Fibroblast of lung (primary cell): Measurements from ENCODE around the gene UTP11. TPM values are rescaled to one million over a fixed set of nuclear protein-coding genes. Genes with fewer than 3 reads are reported as not detected.

ENCODE experiments used
- DNase-seq, 2 donors: peaks; one replicate each; pipeline versions ENCODE4 v3.0.0 to v3.0.0-alpha.2; 2010; ENCODE audit warnings: low read depth in 2 of 2
- H2AFZ ChIP-seq: 2 replicates; pipeline ENCODE4 v1.5.1; 2012; ENCODE audit warnings: low read length, control low read depth, inconsistent platforms
- H3K27ac ChIP-seq: 2 replicates; pipeline ENCODE4 v1.5.1; 2011; ENCODE audit warnings: low read length, control low read depth; ENCODE audit not compliant: insufficient read depth
- H3K27me3 ChIP-seq: 2 replicates; pipeline ENCODE4 v1.5.1; 2011; ENCODE audit warnings: mild to moderate bottlenecking, low read length; ENCODE audit not compliant: control insufficient read depth, insufficient read depth
- H3K36me3 ChIP-seq: 2 replicates; pipeline ENCODE4 v1.5.1; 2011; ENCODE audit warnings: low read length; ENCODE audit not compliant: control insufficient read depth, insufficient read depth
- H3K4me1 ChIP-seq: 2 replicates; pipeline ENCODE4 v1.5.1; 2011; ENCODE audit warnings: low read length; ENCODE audit not compliant: control insufficient read depth, insufficient read depth; ENCODE audit errors: extremely low read depth
- H3K4me2 ChIP-seq: 2 replicates; pipeline ENCODE4 v1.5.1; 2011; ENCODE audit warnings: low read length, control low read depth; ENCODE audit not compliant: insufficient read depth; ENCODE audit errors: extremely low read depth
- H3K4me3 ChIP-seq, 4 experiments: fragments of 200-600 bp in 1 of 4; sonication (generic) in 1 of 4; replicated peaks in 1 of 4; 2 replicates each; pipeline ENCODE4 v1.5.1; 2011 to 2016; ENCODE audit warnings: low read length in 4 of 4, low read depth in 3 of 4, mild to moderate bottlenecking in 3 of 4, control low read depth in 2 of 4, inconsistent platforms in 1 of 4, mixed read lengths in 1 of 4; ENCODE audit not compliant: insufficient read depth in 1 of 4; ENCODE audit errors: control extremely low read depth in 1 of 4
- H3K79me2 ChIP-seq: 2 replicates; pipeline ENCODE4 v1.5.1; 2012; ENCODE audit warnings: mild to moderate bottlenecking, low read length, inconsistent platforms; ENCODE audit not compliant: control insufficient read depth, insufficient read depth
- H3K9ac ChIP-seq: 2 replicates; pipeline ENCODE4 v1.5.1; 2011; ENCODE audit warnings: mild to moderate bottlenecking, low read length, control low read depth; ENCODE audit not compliant: insufficient read depth
- H3K9me3 ChIP-seq: 2 replicates; pipeline ENCODE4 v1.5.1; 2012; ENCODE audit warnings: low read depth, low read length; ENCODE audit not compliant: control insufficient read depth, insufficient read depth
- H4K20me1 ChIP-seq: 2 replicates; pipeline ENCODE4 v1.5.1; 2011; ENCODE audit warnings: low read length; ENCODE audit not compliant: control insufficient read depth, insufficient read depth; ENCODE audit errors: extremely low read depth
- CTCF ChIP-seq, 2 donors: IDR thresholded peaks in 1 of 2; conservative IDR thresholded peaks in 1 of 2; 1 replicate in 1 of 2; 2 replicates in 1 of 2; pipeline ENCODE4 v1.5.1; 2011 to 2012; ENCODE audit warnings: low read length in 2 of 2, control low read depth in 1 of 2, inconsistent platforms in 1 of 2, low read depth in 1 of 2, mild to moderate bottlenecking in 1 of 2
- EZH2 ChIP-seq: IDR thresholded peaks from 2 replicates; pipeline ENCODE4 v1.5.1; 2012; ENCODE audit warnings: low read length, control low read depth, mild to moderate bottlenecking; ENCODE audit errors: missing control alignments
- polyA plus RNA-seq, 2 donors: library from polyadenylated mRNA; depleted of rRNA in 1 of 2; stranded (reverse) in 1 of 2; unstranded in 1 of 2; fragments of >200 nt; gene quantifications; 2 replicates each; pipeline ENCODE4 v1.2.1, GENCODE V29; 2011 to 2012; ENCODE audit warnings: missing spikeins in 1 of 2
- total RNA-seq: library from RNA; depleted of rRNA; stranded (reverse); fragments of >200 nt; gene quantifications from 2 replicates; pipeline ENCODE4 v1.2.1, GENCODE V29; 2014

Gene UTP11
- total and polyA plus RNA-seq, 2 donors (not counting 1 experiment from before 2014, with no cell fraction given) = 34.8 to 56.5 TPM

GRCh38 chr1:38046333-38046883 is 33.9 kb downstream of the UTP11 start, which contains the start of gene POU3F1:
Gene POU3F1 (minus strand): TSS chr1:38046793. CDS start chr1:38046743, 50 bp downstream.
- Histone ChIP-seq H3K36me3 (no peaks in the 10 kb centered on the region), H3K4me2 (peak within 1 kb of the TSS; percentile 78), H3K79me2 (no peaks in the 10 kb centered on the region), H2AFZ (no peak within 1 kb of the TSS), H3K9ac (no peak within 1 kb of the TSS), H3K27ac (no peak within 1 kb of the TSS), H4K20me1 (no peaks in the 10 kb centered on the region), H3K9me3 (no peaks in the 10 kb centered on the region), H3K27me3 (peaks cover 64% of the 10 kb centered on the region), H3K4me1 (peaks cover 3% of the 10 kb centered on the region), H3K4me3 (peak within 1 kb of the TSS; percentile 19 to 59 (median 34))
- no peak for DNase-seq
- TF ChIP-seq EZH2 (no peak), CTCF (conservative IDR thresholded peaks at IDR 0.05 in 1 of 2, IDR thresholded peaks at IDR 0.05 in 1 of 2; ENCODE audit: low read depth in 1 of 2, low read length in 2 of 2) (no peak)

- H3K27me3 ChIP-seq = peaks cover 68% of the 10 kb centered on the region
- H3K9ac ChIP-seq = no peak overlapping the region
- peak overlapping the region in 3 of 4 experiments; percentile 23 to 59 (median 45) for H3K4me3 ChIP-seq
- peak; percentile 62 to 85 for DNase-seq
- H4K20me1 ChIP-seq = no peaks in the 10 kb centered on the region
- peaks cover 3% of the 10 kb centered on the region for H3K4me1 ChIP-seq
- H3K36me3 ChIP-seq = no peaks in the 10 kb centered on the region
- no peaks in the 10 kb centered on the region for H3K9me3 ChIP-seq
- H3K4me2 ChIP-seq = peak overlapping the region; percentile 78
- TF ChIP-seq CTCF (conservative IDR thresholded peaks at IDR 0.05 in 1 of 2, IDR thresholded peaks at IDR 0.05 in 1 of 2; ENCODE audit: low read depth in 1 of 2, low read length in 2 of 2) = no peak
- TF ChIP-seq EZH2 = no peak
- no peak overlapping the region for H2AFZ ChIP-seq
- no peak overlapping the region for H3K27ac ChIP-seq
- H3K79me2 ChIP-seq = no peaks in the 10 kb centered on the region
Measured at GRCh38 chr1:38046884-38047602, 34.5 kb downstream of the UTP11 start.

DNA sequence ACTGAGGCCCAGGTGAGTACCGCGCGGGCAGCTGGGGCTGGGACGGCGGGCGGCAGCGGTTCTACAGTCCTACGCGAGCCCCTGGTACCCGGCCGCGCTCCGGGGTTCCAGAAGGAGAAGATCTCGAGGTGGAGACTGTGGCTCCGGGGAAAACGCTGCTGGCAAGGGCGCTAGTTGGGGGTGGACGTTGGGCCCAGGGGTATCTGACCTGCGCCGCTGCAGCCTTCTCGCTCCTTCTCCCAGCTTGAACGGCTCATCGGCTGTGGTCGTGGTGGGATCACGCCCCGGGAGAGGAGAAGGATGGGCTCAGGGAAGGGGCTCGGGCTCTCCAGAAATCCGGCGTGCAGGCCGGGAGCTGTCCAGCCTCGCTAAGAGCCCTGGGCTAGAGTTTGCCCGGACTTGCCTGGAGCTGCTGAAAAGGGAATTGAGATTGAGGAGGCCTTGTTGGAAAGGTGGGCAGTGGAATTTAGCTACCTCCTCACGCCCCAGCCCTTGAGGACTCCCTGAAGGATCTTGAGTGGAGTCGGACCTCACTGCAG is 35.1 kb downstream of the UTP11 start:
- DNase-seq = peak; percentile 44 to 66
- H3K27me3 ChIP-seq = peaks cover 64% of the 10 kb centered on the region
- H3K27ac ChIP-seq = no peak overlapping the region
- no peak overlapping the region for H2AFZ ChIP-seq
- no peaks in the 10 kb centered on the region for H3K9me3 ChIP-seq
- H3K79me2 ChIP-seq = no peaks in the 10 kb centered on the region
- no peak overlapping the region for H3K9ac ChIP-seq
- no peaks in the 10 kb centered on the region for H4K20me1 ChIP-seq
- peak overlapping the region; percentile 18 to 59 (median 24) for H3K4me3 ChIP-seq
- peaks cover 3% of the 10 kb centered on the region for H3K4me1 ChIP-seq
- TF ChIP-seq EZH2 = no peak
- TF ChIP-seq CTCF (conservative IDR thresholded peaks at IDR 0.05 in 1 of 2, IDR thresholded peaks at IDR 0.05 in 1 of 2; ENCODE audit: low read depth in 1 of 2, low read length in 2 of 2) = no peak
- no peaks in the 10 kb centered on the region for H3K36me3 ChIP-seq
- peak overlapping the region; percentile 78 for H3K4me2 ChIP-seq
